Cerebellar cortex (tissue), 1 donor: Measurements from ENCODE around the gene TCEAL5.
"Not testable (repeated sequence)": the region's sequence is repeated elsewhere in the genome, so short reads cannot be mapped to it uniquely, and the experiment has no call there.

ENCODE experiments used
- DNase-seq: peaks from one replicate; pipeline ENCODE4 v3.0.0-alpha.2; 2015; ENCODE audit warnings: low spot score

TCEAL5 gene

GRCh38 chrX:103276581-103277002, at the start of gene TCEAL5:
Gene TCEAL5 (minus strand): TSS chrX:103276750. CDS start chrX:103274563, 2,187 bp downstream.
- peak; percentile 91 for DNase-seq

- no peak for DNase-seq
These were observed 34.8 kb upstream of the TCEAL5 start for GRCh38 chrX:103311399-103311780.

GRCh38 chrX:103310555-103311398, 34.2 kb upstream of the TCEAL5 start, which contains the start of gene BEX2:
Gene BEX2 (minus strand): TSS chrX:103310990. CDS start chrX:103309976, 1,014 bp downstream.
- DNase-seq, result peak; percentile 91

GRCh38 chrX:103309860-103310554, 33.5 kb upstream of the TCEAL5 start:
- DNase-seq, result peak; percentile 1

- DNase-seq, result not testable (repeated sequence)
These were observed 29.1 kb upstream of the TCEAL5 start for GRCh38 chrX:103305666-103306065.

GRCh38 chrX:103304705-103305104, 28.2 kb upstream of the TCEAL5 start:
- no peak for DNase-seq

- DNase-seq, result no peak
These were observed 16.6 kb upstream of the TCEAL5 start for GRCh38 chrX:103293118-103293517.

- no peak for DNase-seq
These were observed 3.1 kb upstream of the TCEAL5 start for GRCh38 chrX:103279624-103280023.

- DNase-seq, result peak; percentile 14
These were observed 493 bp downstream of the TCEAL5 start for GRCh38 chrX:103275947-103276567.

- DNase-seq, result no peak
These were observed 2.3 kb downstream of the TCEAL5 start for GRCh38 chrX:103274284-103274683.

- no peak for DNase-seq
These were observed 18.3 kb downstream of the TCEAL5 start for GRCh38 chrX:103258275-103258674.

- no peak for DNase-seq
These were observed 19.9 kb downstream of the TCEAL5 start for GRCh38 chrX:103256651-103257050.

- DNase-seq, result peak; percentile 94
These were observed 21.5 kb downstream of the TCEAL5 start, which contains the start of gene TCEAL8 for GRCh38 chrX:103254921-103255493. Gene TCEAL8 (minus strand): TSS chrX:103255155. CDS start chrX:103253979, 1,176 bp downstream.

- DNase-seq, result peak; percentile 85
These were observed 22.3 kb downstream of the TCEAL5 start for GRCh38 chrX:103254171-103254824.

- DNase-seq, result peak; percentile 31
These were observed 22.9 kb downstream of the TCEAL5 start for GRCh38 chrX:103253608-103254007.

GRCh38 chrX:103250977-103251376, 25.6 kb downstream of the TCEAL5 start:
- DNase-seq, result no peak

GRCh38 chrX:103249805-103250204, 26.7 kb downstream of the TCEAL5 start:
- DNase-seq, result no peak

- peak; percentile 27 for DNase-seq
These were observed 28.0 kb downstream of the TCEAL5 start for GRCh38 chrX:103248553-103248952.

- no peak for DNase-seq
These were observed 36.4 kb downstream of the TCEAL5 start for GRCh38 chrX:103240155-103240554.

- DNase-seq, result no peak
These were observed 40.3 kb downstream of the TCEAL5 start for GRCh38 chrX:103236296-103236695.

GRCh38 chrX:103235608-103236007, 40.9 kb downstream of the TCEAL5 start:
- not testable (repeated sequence) for DNase-seq

GRCh38 chrX:103234869-103235268, 41.7 kb downstream of the TCEAL5 start:
- no peak for DNase-seq
